C4-2B (cell line): ENCODE data around the gene ARID5B.

Experiments used
- CTCF ChIP-seq: fragments of 450-650 bp; conservative IDR thresholded peaks from 2 replicates; pipeline ENCODE4 v1.5.1; 2017; ENCODE audit warnings: mild to moderate bottlenecking
- ZFX ChIP-seq: fragments of 450-650 bp; IDR thresholded peaks from 2 replicates; pipeline ENCODE4 v1.6.1; 2017

- TF ChIP-seq CTCF = peak; percentile 36; the same call in 1 of the 2 replicates
- TF ChIP-seq ZFX = no peak
Measured at GRCh38 chr10:61943674-61944378, 42.3 kb downstream of the ARID5B start.
